GM21423 (cell line): ENCODE measurements around the gene COA4.

Source experiments
- ATAC-seq: cut with Tn5 transposase; IDR thresholded peaks from one replicate; pipeline ENCODE4 v1.9.1; 2021; ENCODE audit warnings: mild to moderate bottlenecking, moderate library complexity; ENCODE audit not compliant: unreplicated experiment

The COA4 gene

GRCh38 chr11:73866586-73866996 lies 10.1 kb downstream of the COA4 start:
- no peak for ATAC-seq

- no peak for ATAC-seq
Observed at GRCh38 chr11:73866095-73866579, 10.5 kb downstream of the COA4 start.

GRCh38 chr11:73862986-73863385 lies 13.7 kb downstream of the COA4 start:
- ATAC-seq = no peak

DNA sequence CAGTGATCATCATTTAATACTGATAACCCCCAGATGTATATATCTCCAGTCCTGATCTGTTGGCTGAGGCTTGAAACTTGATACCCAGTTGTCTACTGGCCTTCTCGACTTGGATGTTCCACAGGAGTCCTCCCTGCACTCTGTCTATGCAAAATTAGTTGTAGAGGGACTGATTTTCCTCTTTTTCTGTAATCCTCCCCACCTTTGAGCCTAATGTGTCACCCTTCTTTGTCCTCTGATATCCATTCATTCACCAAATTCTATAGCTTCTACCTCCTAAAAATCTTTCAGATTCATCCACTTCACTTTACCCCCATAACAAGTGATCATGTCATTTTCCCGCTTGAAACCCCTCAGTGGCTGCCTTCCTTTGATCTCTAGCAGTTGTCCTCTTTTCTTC lies 16.4 kb downstream of the COA4 start:
- no peak for ATAC-seq

GRCh38 chr11:73859671-73860070 lies 17.0 kb downstream of the COA4 start:
- no peak for ATAC-seq

GRCh38 chr11:73856031-73856567 lies 20.5 kb downstream of the COA4 start:
- ATAC-seq = no peak

DNA sequence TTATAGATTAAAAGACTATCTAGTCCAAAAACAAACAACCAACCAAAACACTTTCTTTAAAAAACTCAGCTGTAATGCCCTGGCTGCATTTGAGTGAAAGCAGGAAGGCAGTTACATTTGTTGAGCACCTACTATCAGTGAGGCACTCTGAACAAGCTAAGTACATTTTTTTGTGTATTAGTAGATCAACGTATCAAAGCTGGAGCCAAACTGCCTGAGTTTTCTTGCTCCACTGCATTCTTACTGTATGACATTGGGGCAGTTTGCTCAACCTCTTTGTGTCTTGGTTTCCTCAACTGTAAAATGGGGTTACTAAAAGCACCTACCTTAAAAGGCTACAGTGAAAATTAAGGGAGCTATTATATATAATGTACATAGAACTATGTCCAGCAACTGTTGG lies 22.0 kb downstream of the COA4 start:
- no peak for ATAC-seq

DNA sequence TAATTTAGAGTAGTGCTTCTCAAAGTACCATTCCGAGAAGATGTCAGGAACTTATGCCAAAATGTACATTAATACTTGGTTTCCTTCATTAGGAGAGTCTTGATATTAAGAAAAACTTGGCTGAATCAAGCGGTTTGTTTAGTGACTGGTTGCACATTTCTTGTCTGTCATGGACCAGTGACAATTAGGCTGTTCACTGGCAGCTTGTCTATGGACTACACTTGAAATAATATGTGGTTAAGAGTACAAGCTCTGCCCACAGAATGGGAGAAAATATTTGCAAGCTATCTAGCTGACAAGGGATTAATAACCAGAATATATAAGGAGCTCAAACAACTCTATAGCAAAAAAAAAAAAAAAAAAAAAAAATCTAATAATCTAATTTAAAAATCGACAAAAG lies 24.6 kb downstream of the COA4 start:
- ATAC-seq = no peak

DNA sequence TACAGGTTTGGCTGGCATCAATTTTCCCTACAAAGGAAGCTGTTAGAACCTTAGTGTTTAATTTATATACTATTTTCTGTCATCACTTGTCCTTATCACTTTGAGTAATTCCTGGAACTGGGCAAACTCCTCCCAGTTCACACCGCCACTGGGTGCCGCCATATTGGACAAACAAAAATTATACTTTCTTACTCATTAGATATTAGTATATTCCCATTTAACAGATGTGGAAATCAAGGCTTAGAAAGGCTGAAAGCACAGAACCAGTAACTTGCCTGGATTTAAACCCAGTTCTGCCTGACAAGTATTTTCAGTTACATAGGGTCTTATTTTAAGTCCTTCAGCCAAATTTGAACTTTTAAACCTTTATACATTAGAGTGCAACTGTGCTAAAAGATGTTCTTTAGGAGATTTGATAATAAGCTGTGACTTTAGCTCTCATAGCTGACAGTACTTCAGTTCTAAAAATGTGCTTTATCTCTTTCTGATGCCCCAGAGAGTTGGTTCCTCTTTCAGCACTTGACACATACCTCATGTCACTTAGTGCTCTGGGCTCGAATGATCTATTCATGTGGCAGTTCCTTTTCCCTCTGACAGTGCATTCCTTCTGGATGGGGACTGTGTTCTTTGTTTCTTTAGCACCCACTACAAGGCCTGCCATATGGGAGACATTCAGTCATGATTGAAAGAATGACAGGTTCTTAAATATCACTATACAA lies 25.4 kb downstream of the COA4 start:
- ATAC-seq = no peak

DNA sequence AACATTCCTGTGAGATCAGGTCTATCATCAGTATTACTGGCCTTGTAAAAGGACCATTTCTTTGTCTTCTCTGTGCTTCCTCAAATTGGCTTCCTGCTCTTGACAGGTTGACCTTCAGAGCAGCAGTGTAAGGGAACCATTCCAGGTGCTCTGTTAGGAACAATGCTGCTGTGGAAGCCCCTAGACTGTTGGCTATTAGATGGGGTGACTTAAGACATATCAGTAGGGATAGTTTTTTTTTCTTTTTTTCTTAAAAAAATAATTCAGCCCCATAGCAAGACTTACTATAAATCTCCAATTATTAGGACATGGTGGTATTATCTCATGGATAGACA lies 37.6 kb downstream of the COA4 start:
- ATAC-seq = no peak

GRCh38 chr11:73838443-73839122 lies 38.1 kb downstream of the COA4 start:
- ATAC-seq = no peak

DNA sequence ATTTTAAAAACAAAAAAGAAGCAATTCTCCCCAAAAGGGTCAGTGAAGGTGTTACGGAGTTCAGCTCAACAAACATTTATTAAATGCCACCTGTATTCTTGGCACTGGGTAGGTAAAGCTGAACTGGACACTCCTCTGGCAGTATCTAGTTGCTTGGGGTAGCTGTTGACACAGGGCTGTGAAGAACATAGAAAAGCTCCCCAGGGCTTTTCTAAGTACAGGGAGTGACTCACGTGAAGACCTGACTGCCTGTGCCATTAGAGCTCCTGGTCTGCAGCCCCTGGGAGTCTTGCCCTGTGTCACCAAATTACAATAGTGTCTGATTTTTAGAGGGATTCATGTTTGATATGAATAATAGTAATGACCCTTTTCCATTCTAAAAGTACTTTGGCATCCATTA lies 43.6 kb downstream of the COA4 start:
- ATAC-seq = no peak

DNA sequence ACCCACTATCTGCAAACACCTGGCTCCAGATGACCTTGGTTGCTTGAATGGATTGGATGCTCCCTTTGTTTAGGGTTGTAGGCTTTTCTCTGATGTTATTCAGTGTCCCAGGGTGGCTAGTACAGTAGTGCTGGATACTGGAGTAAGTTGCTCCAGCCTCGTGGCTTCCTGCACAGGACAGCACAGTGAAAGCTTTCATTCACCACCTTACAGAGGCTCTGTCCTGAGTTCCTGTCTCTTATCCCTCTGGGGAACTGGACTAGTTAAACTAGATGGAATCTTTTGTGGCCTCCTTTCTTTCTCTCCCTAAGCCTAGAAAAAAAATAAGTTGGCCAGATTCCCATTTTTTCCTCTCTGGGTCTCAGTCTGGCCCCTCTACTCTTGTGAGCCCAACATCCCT lies 46.4 kb downstream of the COA4 start:
- ATAC-seq = no peak
